ENCODE results near the gene TLR6.
"Not testable (repeated sequence)": the region's sequence is repeated elsewhere in the genome, so short reads cannot be mapped to it uniquely, and the experiment has no call there.

Gene TLR6

GRCh38 chr4:38819569-38819968 lies 37.0 kb downstream of the TLR6 start:
- Histone ChIP-seq H3K9ac (ENCODE audit: low read length) (no peak overlapping the region), H3K9me3 (ENCODE audit: control insufficient read depth, insufficient read depth, low read depth, low read length) (peaks cover 23% of the 10 kb centered on the region), H3K27ac (ENCODE audit: low read depth, low read length) (no peak overlapping the region), H3K36me3 (ENCODE audit: control insufficient read depth, insufficient read depth, low read length) (no peaks in the 10 kb centered on the region), H3K4me3 (ENCODE audit: low read depth, low read length) (no peak overlapping the region), H3K27me3 (ENCODE audit: control insufficient read depth, insufficient read depth, low read length) (no peaks in the 10 kb centered on the region), H3K4me1 (ENCODE audit: control insufficient read depth, insufficient read depth, low read length) (no peaks in the 10 kb centered on the region)

DNA sequence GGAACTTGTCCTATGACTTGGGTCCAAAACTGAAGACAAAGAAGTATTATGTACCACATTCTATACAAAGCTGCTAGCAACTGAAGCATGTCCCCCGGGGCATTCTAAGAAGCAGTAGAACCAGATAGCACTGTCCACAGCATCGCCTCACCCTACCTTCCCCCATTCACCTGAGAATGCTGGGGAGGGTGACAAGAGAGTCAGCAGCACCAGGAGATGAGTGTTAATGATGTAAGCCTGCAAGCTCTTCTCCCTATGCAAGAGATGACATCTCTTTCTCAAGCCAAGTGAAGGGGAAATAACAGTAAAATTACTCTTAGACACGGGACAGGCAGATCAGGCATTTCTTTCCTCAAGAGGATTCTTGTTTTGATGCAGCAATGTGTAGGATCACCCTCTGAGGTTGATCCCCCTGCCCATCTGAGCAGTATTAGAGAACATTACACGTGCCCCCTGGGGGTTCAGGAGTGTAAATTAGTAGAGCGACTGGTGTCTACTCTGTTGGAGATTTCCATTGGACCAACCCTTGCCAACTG lies 38.1 kb downstream of the TLR6 start:
- H3K9me3 ChIP-seq (ENCODE audit: control insufficient read depth, insufficient read depth, low read depth, low read length): peaks cover 23% of the 10 kb centered on the region
- H3K36me3 ChIP-seq (ENCODE audit: control insufficient read depth, insufficient read depth, low read length): no peaks in the 10 kb centered on the region
- no peak overlapping the region for H3K4me3 ChIP-seq (ENCODE audit: low read depth, low read length)
- no peak overlapping the region for H3K9ac ChIP-seq (ENCODE audit: low read length)
- no peaks in the 10 kb centered on the region for H3K27me3 ChIP-seq (ENCODE audit: control insufficient read depth, insufficient read depth, low read length)
- no peak overlapping the region for H3K27ac ChIP-seq (ENCODE audit: low read depth, low read length)
- H3K4me1 ChIP-seq (ENCODE audit: control insufficient read depth, insufficient read depth, low read length): no peaks in the 10 kb centered on the region

GRCh38 chr4:38815885-38816782 lies 40.5 kb downstream of the TLR6 start:
- no peaks in the 10 kb centered on the region for H3K27me3 ChIP-seq (ENCODE audit: control insufficient read depth, insufficient read depth, low read length)
- H3K9me3 ChIP-seq (ENCODE audit: control insufficient read depth, insufficient read depth, low read depth, low read length): peaks cover 7% of the 10 kb centered on the region
- no peaks in the 10 kb centered on the region for H3K36me3 ChIP-seq (ENCODE audit: control insufficient read depth, insufficient read depth, low read length)
- H3K4me1 ChIP-seq (ENCODE audit: control insufficient read depth, insufficient read depth, low read length): no peaks in the 10 kb centered on the region
- no peak overlapping the region for H3K27ac ChIP-seq (ENCODE audit: low read depth, low read length)
- no peak overlapping the region for H3K4me3 ChIP-seq (ENCODE audit: low read depth, low read length)
- no peak overlapping the region for H3K9ac ChIP-seq (ENCODE audit: low read length)

- Histone ChIP-seq H3K4me1 (ENCODE audit: control insufficient read depth, insufficient read depth, low read length) (no peaks in the 10 kb centered on the region), H3K36me3 (ENCODE audit: control insufficient read depth, insufficient read depth, low read length) (no peaks in the 10 kb centered on the region), H3K9me3 (ENCODE audit: control insufficient read depth, insufficient read depth, low read depth, low read length) (peaks cover 7% of the 10 kb centered on the region), H3K27me3 (ENCODE audit: control insufficient read depth, insufficient read depth, low read length) (no peaks in the 10 kb centered on the region), H3K27ac (ENCODE audit: low read depth, low read length) (no peak overlapping the region), H3K9ac (ENCODE audit: low read length) (no peak overlapping the region), H3K4me3 (ENCODE audit: low read depth, low read length) (no peak overlapping the region)
Observed at GRCh38 chr4:38814386-38814785, 42.2 kb downstream of the TLR6 start.

- Histone ChIP-seq H3K4me3 (ENCODE audit: low read depth, low read length) (no peak overlapping the region), H3K27me3 (ENCODE audit: control insufficient read depth, insufficient read depth, low read length) (no peaks in the 10 kb centered on the region), H3K9me3 (ENCODE audit: control insufficient read depth, insufficient read depth, low read depth, low read length) (peaks cover 7% of the 10 kb centered on the region), H3K36me3 (ENCODE audit: control insufficient read depth, insufficient read depth, low read length) (no peaks in the 10 kb centered on the region), H3K27ac (ENCODE audit: low read depth, low read length) (no peak overlapping the region), H3K4me1 (ENCODE audit: control insufficient read depth, insufficient read depth, low read length) (no peaks in the 10 kb centered on the region), H3K9ac (ENCODE audit: low read length) (no peak overlapping the region)
Observed at GRCh38 chr4:38811297-38811696, 45.3 kb downstream of the TLR6 start.

GRCh38 chr4:38807462-38807861 lies 49.2 kb downstream of the TLR6 start:
- not testable (repeated sequence) for H3K9ac ChIP-seq (ENCODE audit: low read length); H3K4me1 ChIP-seq (ENCODE audit: control insufficient read depth, insufficient read depth, low read length); H3K36me3 ChIP-seq (ENCODE audit: control insufficient read depth, insufficient read depth, low read length); H3K27me3 ChIP-seq (ENCODE audit: control insufficient read depth, insufficient read depth, low read length); H3K27ac ChIP-seq (ENCODE audit: low read depth, low read length); H3K4me3 ChIP-seq (ENCODE audit: low read depth, low read length)
- H3K9me3 ChIP-seq (ENCODE audit: control insufficient read depth, insufficient read depth, low read depth, low read length): peaks cover 18% of the 10 kb centered on the region

DNA sequence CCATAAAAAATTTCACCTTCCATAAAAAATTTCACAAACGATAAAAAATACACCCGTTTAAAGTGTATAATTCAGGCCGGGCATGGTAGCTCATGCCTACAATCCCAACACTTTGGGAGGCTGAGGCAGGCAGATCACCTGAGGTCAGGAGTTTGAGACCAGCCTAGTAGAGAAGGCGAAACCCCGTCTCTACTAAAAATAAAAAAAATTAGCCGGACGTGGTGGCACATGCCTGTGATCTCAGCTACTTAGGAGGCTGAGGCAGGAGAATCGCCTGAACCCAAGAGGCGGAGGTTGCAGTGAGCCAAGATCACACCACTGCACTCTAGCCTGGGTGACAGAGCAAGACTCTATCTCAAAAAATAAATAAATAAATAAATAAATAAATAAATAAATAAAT lies 50.4 kb downstream of the TLR6 start:
- H3K4me3 ChIP-seq (ENCODE audit: low read depth, low read length); H3K4me1 ChIP-seq (ENCODE audit: control insufficient read depth, insufficient read depth, low read length); H3K36me3 ChIP-seq (ENCODE audit: control insufficient read depth, insufficient read depth, low read length); H3K27me3 ChIP-seq (ENCODE audit: control insufficient read depth, insufficient read depth, low read length); H3K27ac ChIP-seq (ENCODE audit: low read depth, low read length); H3K9ac ChIP-seq (ENCODE audit: low read length): not testable (repeated sequence)
- peaks cover 23% of the 10 kb centered on the region for H3K9me3 ChIP-seq (ENCODE audit: control insufficient read depth, insufficient read depth, low read depth, low read length)

DNA sequence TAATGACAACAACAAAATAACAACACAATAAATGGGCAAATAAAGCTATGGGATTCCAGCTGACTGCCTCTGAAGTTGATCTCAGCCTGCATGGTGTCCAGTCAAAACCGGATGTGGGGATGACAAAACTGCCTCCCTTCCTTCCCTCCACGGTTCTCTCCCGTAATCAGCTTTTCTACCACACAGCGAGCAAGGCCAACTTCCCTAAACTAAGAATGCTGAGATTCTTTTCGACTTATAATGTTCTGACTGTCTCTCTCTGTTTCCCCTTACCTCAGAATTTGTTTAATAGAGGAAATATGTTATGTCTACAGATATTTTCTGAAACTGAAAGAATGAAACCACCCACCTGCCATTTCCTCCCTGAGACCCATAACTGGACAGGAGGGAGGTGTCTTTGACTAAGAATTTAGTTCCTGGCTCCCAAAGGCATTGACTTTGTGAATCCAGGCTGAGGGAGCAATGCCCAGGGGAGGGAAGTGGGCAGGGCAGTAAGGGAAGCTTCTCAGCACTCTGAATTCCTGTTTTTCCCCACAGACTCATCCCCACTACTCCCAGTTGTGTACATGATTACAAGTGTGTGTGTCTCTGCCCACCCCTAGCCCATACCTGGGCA lies 51.0 kb downstream of the TLR6 start:
- Histone ChIP-seq H3K27me3 (ENCODE audit: control insufficient read depth, insufficient read depth, low read length) (no peaks in the 10 kb centered on the region), H3K9ac (ENCODE audit: low read length) (no peak overlapping the region), H3K27ac (ENCODE audit: low read depth, low read length) (no peak overlapping the region), H3K9me3 (ENCODE audit: control insufficient read depth, insufficient read depth, low read depth, low read length) (peaks cover 23% of the 10 kb centered on the region), H3K36me3 (ENCODE audit: control insufficient read depth, insufficient read depth, low read length) (no peaks in the 10 kb centered on the region), H3K4me1 (ENCODE audit: control insufficient read depth, insufficient read depth, low read length) (no peaks in the 10 kb centered on the region), H3K4me3 (ENCODE audit: low read depth, low read length) (no peak overlapping the region)

DNA sequence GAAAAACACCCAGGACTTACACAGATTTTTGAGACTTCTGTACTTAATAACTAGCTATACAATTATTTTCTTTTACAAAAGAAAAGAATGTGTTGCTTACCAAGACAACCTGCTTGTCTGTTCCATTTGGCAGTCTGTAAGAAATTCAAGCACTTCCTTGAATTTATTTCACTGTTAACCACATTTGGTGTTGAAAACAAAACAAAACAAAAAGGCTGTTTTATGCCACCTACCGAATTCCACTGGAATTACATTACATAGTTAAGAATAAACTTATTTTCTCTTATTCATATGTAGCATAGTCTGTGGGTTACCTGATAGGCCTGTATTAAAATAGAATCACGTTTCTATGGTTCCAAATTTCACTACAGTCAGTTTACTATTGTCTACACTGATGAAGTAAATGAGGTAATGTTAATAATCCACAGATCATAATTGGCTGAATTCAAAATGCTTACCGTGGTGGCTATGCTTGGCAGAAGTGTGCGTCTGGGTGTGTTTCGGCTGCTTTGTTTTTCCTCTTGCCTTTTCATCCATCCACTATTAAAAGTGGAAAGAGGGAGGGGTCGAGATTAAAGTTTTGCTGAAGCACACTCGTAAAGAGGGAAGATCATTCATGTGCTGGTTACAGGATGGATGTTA lies 51.8 kb downstream of the TLR6 start, which contains the start of gene TLR1:
Gene TLR1 (minus strand): TSS at position 138 of the 642 bp plus-strand sequence. CDS start 5,960 bp downstream, outside the sequence.
- H3K36me3 ChIP-seq (ENCODE audit: control insufficient read depth, insufficient read depth, low read length): no peaks in the 10 kb centered on the region
- H3K27ac ChIP-seq (ENCODE audit: low read depth, low read length): no peak within 1 kb of the TSS
- H3K4me3 ChIP-seq (ENCODE audit: low read depth, low read length): no peak within 1 kb of the TSS
- H3K9ac ChIP-seq (ENCODE audit: low read length): no peak within 1 kb of the TSS
- H3K9me3 ChIP-seq (ENCODE audit: control insufficient read depth, insufficient read depth, low read depth, low read length): peaks cover 23% of the 10 kb centered on the region
- no peaks in the 10 kb centered on the region for H3K4me1 ChIP-seq (ENCODE audit: control insufficient read depth, insufficient read depth, low read length)
- H3K27me3 ChIP-seq (ENCODE audit: control insufficient read depth, insufficient read depth, low read length): no peaks in the 10 kb centered on the region

- H3K9ac ChIP-seq (ENCODE audit: low read length): no peak overlapping the region
Observed at GRCh38 chr4:38803833-38804653, 52.6 kb downstream of the TLR6 start.

More at GRCh38 chr4:38803833-38804653, 52.6 kb downstream of the TLR6 start:
- H3K4me1 ChIP-seq (ENCODE audit: control insufficient read depth, insufficient read depth, low read length): no peaks in the 10 kb centered on the region
- H3K4me3 ChIP-seq (ENCODE audit: low read depth, low read length): no peak overlapping the region
- H3K9me3 ChIP-seq (ENCODE audit: control insufficient read depth, insufficient read depth, low read depth, low read length): peaks cover 23% of the 10 kb centered on the region
- H3K27me3 ChIP-seq (ENCODE audit: control insufficient read depth, insufficient read depth, low read length): no peaks in the 10 kb centered on the region
- no peaks in the 10 kb centered on the region for H3K36me3 ChIP-seq (ENCODE audit: control insufficient read depth, insufficient read depth, low read length)
- no peak overlapping the region for H3K27ac ChIP-seq (ENCODE audit: low read depth, low read length)
